Raji (cell line): ENCODE results near the gene DNAH7.

Experiments used
- POLR2A ChIP-seq: IDR thresholded peaks from 2 replicates; pipeline ENCODE4 v1.6.1; 2011; ENCODE audit warnings: low read depth, low read length, control low read depth; ENCODE audit not compliant: insufficient read depth

The DNAH7 gene

DNA sequence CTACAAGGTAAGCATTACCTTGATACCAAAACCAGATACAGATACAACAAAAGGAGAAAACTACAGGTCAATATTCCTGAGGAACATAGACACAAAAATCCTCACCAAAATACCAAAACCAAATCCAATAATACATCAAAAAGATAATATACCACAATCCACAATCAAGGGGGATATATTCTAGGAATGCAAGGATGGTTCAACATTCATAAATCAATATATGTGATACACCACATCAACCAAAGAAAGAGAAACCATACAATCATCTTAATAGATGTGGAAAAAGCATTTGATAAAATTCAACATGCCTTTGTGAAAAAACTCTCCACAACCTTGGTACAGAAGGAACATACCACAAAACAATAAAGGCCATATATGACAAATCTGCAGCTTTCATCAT is 28.4 kb downstream of the DNAH7 start:
- TF ChIP-seq POLR2A, result no peak

DNA sequence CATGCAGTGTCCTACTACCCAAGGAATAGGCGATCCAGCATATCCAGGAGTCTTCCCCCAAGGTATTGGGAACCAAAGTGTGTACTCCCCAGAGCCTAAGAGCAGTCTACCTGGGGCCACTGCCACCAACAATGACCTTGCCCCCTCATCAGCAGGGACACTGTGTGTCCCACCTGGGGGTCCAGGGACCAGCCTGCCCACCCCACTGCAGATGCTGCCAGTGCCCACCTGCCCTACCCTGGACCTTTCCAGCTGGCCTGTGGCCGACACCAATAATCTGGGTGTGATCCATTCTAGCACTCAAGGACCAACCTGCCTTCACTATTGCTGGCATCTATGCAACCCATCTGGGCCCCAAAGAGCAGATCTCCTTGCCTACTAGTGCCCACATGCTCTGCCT is 32.2 kb downstream of the DNAH7 start:
- TF ChIP-seq POLR2A, result no peak

DNA sequence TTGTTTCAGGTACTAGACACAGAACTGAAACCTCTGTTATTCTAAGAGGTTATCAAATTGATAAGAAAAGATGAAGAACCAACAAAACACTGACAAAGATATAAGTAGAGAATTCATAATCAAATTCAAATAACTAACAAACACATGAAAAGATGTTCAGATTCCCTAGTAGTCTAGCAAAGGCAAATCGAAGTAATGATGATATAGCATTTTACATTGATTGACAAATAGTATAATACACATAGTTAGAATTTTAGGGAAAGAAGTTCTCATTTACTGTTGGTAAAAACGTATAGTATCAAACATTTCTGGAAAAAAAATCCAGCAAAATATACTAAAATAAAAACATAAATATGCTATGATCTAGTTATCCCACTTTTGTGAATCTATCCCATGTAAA is 50.6 kb downstream of the DNAH7 start:
- no peak for TF ChIP-seq POLR2A

DNA sequence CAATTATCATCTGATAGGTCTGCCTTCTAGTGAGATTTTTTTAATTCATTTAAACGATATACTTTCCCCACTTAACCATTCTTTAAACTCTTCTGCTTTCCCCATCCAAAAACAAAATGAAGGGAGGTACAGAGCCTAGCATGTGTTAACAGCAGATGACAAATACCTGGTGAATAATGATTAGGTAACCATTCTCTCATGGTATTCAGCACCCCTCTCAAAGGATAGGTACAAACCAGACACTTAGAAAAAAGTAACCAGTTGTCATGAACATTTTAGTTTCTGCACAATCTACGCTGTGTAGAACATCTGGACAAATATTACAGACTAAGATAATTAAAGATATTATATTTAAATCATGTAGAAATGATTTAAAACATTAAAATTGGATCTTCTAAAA is 56.3 kb downstream of the DNAH7 start:
- no peak for TF ChIP-seq POLR2A

DNA sequence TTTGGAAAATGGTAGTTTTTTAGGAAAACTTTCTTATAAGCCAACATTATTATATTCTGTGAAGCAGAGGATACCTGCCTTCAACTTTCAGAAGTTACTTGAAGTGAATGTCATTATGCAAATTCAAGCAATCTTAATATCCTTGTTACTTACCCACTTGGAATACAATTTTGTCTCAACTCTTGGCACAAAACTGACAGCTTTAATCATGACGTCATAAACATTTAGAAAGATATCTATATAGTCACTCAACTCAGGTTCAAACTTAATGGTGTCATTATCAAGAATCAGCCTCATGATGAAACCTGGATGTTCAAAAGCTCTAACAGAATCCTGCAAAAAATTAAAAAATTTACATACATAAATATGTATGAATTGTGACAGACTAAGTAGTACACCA is 68.1 kb downstream of the DNAH7 start:
- TF ChIP-seq POLR2A, result no peak

DNA sequence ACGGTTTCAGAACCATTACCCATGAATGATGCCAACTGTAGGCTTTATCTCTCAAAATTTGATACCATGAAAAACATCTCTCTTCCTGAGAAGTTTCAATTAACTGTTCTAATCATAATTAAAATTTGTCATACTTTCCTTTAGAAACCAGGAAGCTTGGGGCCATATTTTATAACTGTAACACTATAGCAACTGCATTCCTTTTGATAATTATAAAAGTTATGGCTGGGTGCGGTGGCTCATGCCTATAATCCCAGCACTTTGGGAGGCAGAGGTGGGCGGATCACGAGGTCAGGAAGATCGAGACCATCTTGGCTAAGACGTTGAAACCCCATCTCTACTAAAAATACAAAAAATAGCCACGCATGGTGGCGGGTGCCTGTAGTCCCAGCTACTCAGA is 70.6 kb downstream of the DNAH7 start:
- no peak for TF ChIP-seq POLR2A

DNA sequence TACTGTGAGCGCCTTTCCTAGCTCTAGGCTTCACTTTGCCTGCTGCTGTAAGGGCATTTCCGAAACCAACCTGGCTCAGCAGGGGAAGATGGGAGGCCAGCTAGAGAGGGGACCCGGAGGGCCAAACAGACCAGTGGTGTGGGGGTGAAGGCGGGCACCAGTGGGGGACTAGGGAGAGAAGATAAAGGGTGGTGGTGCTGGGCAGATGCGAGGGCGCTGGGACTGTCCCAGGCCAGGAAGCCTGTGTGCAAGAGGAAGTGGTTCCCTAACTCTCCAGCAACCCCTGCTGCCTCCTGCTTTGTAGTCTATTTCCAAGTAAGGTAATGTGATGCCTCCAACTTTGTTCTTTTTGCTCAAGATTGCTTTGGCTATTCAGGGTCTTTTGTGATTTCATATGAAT is 73.1 kb downstream of the DNAH7 start:
- no peak for TF ChIP-seq POLR2A

DNA sequence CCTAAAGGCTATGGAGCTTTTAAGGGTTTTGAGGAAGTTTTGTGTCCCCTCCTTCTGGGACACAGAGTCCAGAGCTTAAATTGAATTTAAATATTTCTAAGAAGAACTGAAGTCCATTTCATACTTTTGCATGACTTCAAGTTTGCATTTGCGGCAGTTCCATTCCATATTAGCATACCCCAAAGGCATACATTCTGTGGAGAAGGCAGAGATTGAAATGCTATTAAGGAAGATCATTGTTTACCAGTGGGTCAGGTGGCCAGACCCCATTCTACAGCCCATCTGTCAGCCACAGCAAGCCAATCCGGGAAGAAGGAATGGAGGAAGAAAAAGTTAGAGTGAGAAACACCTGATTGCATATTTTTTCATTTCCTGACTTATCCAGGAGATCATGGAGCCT is 75.0 kb downstream of the DNAH7 start:
- no peak for TF ChIP-seq POLR2A

DNA sequence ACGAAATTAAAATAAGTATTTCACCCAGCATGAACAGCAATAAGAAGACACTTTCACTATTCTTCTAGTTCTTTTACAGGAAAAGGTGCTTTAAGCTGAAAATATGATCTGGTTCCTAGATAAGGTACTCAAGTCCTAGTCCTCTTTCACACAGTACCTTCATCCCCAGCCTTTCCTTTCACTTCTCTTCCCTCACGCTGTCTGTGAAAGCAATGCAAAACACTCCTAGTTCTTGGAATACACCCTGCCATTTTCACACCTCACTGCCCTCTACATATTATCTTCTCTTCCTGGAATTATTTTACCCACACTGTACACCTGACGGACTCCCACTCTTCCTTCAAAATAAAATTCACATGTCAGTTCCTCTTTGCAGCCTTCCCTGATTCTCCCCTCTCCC is 82.9 kb downstream of the DNAH7 start:
- no peak for TF ChIP-seq POLR2A

DNA sequence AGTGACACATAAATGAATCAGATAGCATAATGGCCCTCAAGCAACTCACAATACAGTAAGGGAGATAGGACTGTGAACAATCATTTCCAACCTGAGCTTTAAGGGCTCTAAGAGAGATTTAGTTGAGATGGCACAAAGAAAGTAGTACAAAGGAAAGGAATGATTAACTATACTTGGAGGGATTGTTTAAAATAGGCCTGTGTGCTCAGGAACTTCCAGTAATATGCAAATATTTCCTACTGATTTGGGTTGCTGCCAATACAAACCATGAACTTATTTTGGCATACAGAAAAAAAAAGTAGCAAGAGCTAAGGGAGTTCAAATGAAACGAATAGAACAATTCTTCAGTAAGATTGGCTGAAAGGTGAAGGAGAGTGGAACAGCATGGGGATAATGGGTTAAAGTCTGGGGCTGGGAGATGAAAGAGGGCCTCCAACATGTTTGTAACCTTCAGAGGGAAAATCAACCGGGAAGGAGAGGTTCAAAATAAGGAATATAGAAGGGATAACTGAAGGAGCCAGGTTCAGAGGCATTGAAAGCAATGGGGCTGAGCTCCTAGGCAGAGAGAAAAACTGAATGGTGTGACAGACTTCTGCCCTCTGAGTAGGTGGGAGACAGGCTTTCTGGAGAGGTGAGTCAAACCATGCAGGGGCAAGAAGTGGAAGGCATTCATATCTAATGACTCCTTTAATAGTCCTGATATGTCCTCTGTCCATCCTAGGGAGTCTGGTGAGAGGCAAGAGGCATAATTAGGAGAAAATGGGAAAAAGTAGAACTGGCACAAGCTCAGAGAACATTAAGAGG is 83.5 kb downstream of the DNAH7 start:
- TF ChIP-seq POLR2A, result no peak

DNA sequence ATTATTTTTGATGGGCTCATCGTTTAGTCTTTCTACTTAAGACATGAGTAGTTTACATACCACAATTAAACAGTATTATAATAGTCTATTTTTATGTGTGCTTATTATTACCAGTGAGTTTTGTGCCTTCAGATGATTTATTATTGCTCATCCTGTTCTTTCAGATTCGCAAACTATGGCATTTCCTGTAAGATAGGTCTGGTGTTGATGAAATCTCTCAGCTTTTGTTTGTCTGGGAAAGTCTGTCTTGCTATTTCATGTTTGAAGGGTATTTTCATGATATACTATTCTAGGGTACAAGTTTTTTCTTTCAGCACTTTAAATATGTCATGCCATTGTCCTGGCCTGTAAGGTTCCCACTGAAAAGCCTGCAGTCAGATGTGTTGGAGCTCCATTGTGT is 101.3 kb downstream of the DNAH7 start:
- TF ChIP-seq POLR2A, result no peak

DNA sequence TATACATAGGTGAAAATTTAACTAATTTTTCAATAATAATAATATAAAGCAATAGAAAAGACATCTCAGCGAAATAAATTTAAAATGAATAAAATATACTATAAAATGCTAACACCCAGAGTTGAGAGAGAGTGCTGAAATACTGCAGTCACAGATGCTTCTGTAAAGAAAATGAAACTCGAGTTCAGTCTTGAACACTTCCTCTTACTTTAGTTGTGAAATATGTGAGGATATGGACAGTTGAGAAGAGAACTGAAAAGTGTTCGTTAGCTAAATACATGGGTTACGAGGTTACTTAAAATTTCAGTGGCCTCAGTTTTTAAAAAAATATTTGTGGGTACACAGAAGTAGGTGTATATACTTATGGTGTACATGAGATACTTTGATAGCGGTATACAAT is 106.8 kb downstream of the DNAH7 start:
- TF ChIP-seq POLR2A, result no peak

DNA sequence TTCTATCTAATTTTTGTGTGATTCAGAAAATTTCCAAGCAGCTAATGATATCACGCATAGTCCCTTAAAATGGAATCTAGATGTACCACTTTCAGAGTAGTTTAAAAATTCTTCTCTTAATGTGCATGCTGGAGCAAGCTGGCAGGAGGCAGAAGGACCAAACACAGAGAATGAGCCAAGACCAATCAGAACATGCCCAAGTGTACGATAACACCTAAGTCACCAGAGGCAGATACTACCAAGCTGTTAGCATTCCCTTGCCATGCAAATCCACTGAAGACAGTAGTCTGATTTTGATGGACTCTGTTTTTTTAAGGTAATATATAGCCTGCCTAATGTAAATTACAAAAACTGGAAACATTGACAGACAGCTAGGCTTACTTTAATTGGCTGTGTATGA is 109.3 kb downstream of the DNAH7 start:
- TF ChIP-seq POLR2A, result no peak

DNA sequence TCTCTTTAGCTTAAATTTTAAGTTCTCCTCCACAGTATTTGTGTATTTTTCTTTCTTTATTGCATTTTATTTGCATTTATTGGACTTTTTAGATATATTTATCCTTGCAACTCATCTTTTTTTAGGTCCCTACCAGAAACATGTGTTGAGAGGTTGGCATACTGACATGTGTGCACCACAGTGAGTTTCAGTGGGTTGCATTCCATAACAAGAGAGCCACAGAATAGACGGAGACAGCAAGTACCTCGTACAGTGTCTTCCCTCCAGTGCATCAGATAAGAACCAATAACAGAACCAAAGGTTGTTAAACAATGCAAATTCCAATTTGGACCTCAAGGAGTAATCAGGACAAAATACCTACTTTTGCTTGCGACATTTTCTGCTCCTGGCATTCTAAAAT is 111.9 kb downstream of the DNAH7 start:
- no peak for TF ChIP-seq POLR2A

DNA sequence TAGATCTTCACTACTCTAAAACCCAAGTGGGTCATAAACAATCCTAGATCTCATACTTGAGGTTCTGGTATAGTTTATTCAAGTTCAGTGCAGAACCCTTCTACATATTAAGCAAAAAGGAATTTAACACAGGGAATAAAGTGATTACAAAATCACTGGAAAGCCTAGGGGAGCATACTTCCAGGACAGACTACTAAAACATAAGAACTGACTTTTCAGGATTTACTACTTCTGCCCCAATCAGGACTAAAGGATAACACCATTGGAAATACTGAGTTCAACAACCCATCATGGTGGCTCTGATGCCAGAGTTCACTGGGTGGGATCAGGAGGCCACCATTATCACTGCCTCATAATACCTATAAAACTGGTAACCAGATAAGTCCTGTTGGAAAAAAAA is 123.6 kb downstream of the DNAH7 start:
- TF ChIP-seq POLR2A, result no peak

DNA sequence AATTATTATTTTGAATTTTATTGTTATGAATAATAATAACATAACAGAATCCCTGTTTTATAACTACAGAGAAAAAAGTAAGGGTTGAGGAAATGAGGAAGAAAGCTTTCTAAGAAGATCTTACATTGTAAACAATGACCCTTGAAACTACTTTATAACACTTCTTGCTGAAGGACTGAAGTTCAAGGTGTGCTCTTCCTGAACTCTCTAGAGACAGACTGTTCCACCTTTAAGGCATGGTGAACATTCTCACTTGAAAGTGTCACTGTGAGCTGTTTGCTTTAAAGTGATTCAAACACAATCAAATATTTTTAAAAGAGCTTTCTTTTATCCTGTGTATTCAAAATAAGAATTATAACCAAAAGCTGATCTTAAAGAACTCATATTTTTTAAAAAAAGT is 131.5 kb downstream of the DNAH7 start:
- TF ChIP-seq POLR2A, result no peak

DNA sequence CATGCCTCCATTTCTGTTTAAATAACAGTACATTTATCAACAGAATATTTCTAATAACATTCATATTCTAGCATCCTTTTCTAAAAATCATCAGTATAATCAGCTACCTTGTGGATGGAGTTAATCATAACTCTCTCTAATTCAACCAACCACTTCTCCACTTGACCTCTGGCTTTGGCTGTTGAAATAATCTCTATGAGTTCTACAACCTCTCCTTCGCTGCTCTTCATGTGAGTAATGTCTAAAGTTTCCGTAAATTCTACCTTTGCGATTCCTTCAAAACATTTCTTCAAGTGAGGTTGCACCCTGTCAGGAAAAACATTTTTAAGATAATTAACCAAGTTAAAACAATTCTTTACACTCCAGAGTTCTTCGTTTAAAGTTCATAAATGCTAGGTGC is 134.2 kb downstream of the DNAH7 start:
- no peak for TF ChIP-seq POLR2A
